ENCODE results near the gene TMEM44. TPM values are rescaled to one million over a fixed set of nuclear protein-coding genes. Genes with fewer than 3 reads are reported as not detected.

The TMEM44 gene
- total and polyA plus RNA-seq, 9 of the 15 experiments (the other 6 are each of a cell fraction or from before 2014, with no cell fraction given): 0.53 to 18.1 (median 11.3) TPM

DNA sequence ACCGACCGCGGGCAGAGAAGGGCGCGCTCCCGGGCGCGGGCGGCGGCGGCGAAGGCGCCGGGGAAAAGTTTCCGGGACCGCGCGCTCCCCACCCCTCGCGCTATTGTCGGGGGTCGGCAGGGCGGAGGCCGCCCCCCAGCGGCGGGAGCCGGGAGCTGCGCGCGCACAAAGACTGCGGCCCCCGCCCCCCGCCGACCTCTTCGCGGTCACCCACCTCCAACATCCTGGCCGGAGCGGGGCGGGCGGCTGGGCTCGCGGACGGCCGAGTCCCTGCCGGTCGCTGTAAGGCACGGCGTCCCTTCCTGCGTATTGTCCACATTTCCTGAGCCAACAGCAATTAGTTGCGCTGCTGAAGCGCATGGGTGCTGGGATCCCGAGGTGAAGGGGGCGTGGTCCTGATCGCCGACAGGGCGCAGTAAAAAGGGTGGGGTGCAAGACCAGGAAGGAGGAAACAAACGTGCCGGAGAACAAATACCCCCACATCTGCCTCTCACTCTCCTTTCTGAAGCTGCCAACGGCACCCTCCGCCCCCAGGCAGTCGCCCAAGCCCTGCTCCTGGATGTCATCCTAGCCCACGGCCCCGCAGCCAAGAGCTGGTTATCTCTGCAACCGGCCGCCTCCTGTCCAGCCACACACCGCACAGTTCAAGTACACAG, at the start of gene TMEM44 (continued):
- peak; percentile 91 for TF ChIP-seq VEZF1 (CRISPR knock-in tag; IDR thresholded peaks at IDR 0.05)
- peak; percentile 49 for TF ChIP-seq SUPT5H (IDR thresholded peaks at IDR 0.05)
- no peak for TF ChIP-seq RHOXF2B (CRISPR knock-in tag; conservative IDR thresholded peaks at IDR 0.05)
- TF ChIP-seq HMGN3 (IDR thresholded peaks at IDR 0.05; ENCODE audit: borderline replicate concordance, extremely low read depth, insufficient read length, low read depth, low read length): peak; percentile 29
- TF ChIP-seq TFE3 (CRISPR knock-in tag; IDR thresholded peaks at IDR 0.05): no peak
- TF ChIP-seq TFAP4 (CRISPR knock-in tag; IDR thresholded peaks at IDR 0.05; ENCODE audit: borderline replicate concordance): peak; percentile 67; the same call in 1 of the 2 replicates
- TF ChIP-seq ZNF384 (IDR thresholded peaks at IDR 0.05; ENCODE audit: low read depth, low read length): no peak
- TF ChIP-seq RBM25 (IDR thresholded peaks at IDR 0.05; ENCODE audit: low read depth, low read length, severe bottlenecking): peak; percentile 51
- peak; percentile 51; the same call in 1 of the 2 replicates for TF ChIP-seq SOX6 (IDR thresholded peaks at IDR 0.05)
- peak; percentile 82 for TF ChIP-seq CXXC5 (CRISPR knock-in tag; IDR thresholded peaks at IDR 0.05)
- TF ChIP-seq ZBED1 (IDR thresholded peaks at IDR 0.05): peak; percentile 92; the same call in 1 of the 2 replicates
- TF ChIP-seq ZNF24 (IDR thresholded peaks at IDR 0.05): no peak
- TF ChIP-seq PHF8 (IDR thresholded peaks at IDR 0.05; ENCODE audit: borderline replicate concordance, low read length): peak; percentile 70; the same call in 1 of the 2 replicates
- TF ChIP-seq, protein P1, sequence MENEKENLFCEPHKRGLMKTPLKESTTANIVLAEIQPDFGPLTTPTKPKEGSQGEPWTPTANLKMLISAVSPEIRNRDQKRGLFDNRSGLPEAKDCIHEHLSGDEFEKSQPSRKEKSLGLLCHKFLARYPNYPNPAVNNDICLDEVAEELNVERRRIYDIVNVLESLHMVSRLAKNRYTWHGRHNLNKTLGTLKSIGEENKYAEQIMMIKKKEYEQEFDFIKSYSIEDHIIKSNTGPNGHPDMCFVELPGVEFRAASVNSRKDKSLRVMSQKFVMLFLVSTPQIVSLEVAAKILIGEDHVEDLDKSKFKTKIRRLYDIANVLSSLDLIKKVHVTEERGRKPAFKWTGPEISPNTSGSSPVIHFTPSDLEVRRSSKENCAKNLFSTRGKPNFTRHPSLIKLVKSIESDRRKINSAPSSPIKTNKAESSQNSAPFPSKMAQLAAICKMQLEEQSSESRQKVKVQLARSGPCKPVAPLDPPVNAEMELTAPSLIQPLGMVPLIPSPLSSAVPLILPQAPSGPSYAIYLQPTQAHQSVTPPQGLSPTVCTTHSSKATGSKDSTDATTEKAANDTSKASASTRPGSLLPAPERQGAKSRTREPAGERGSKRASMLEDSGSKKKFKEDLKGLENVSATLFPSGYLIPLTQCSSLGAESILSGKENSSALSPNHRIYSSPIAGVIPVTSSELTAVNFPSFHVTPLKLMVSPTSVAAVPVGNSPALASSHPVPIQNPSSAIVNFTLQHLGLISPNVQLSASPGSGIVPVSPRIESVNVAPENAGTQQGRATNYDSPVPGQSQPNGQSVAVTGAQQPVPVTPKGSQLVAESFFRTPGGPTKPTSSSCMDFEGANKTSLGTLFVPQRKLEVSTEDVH (IDR thresholded peaks at IDR 0.05; ENCODE audit: low read depth, partially characterized antibody): no peak
- no peak for TF ChIP-seq ILK (tag; IDR thresholded peaks at IDR 0.05; ENCODE audit: borderline replicate concordance, low read depth)
- TF ChIP-seq GATAD2A (IDR thresholded peaks at IDR 0.05): peak; percentile 15; the same call in 1 of the 2 replicates
- peak; percentile 14; the same call in 1 of the 2 replicates for TF ChIP-seq NFIC (IDR thresholded peaks at IDR 0.05)
- TF ChIP-seq GABPB1 (CRISPR knock-in tag; IDR thresholded peaks at IDR 0.05): peak; percentile 68; the same call in 1 of the 2 replicates
- peak; percentile 38 for TF ChIP-seq KDM5B (IDR thresholded peaks at IDR 0.05; ENCODE audit: insufficient replicate concordance, low read depth, low read length)
- no peak for TF ChIP-seq ZFP1 (CRISPR knock-in tag; IDR thresholded peaks at IDR 0.05)
